Activated T-cell treated with anti-CD3 and anti-CD28 coated beads for 4 hours (primary cell): ENCODE results near the gene GSKIP.
"Not testable (repeated sequence)": the region's sequence is repeated elsewhere in the genome, so short reads cannot be mapped to it uniquely, and the experiment has no call there.

Experiments
- DNase-seq: peaks from one replicate; pipeline ENCODE4 v3.0.0-alpha.2; 2020

GSKIP gene

GRCh38 chr14:96362965-96363750, at the start of gene GSKIP, which contains the start of gene ATG2B:
Gene GSKIP, plus strand, starts transcription at chr14:96363526. Its CDS starts 18,722 bp downstream, at chr14:96382248.
Gene ATG2B, minus strand, starts transcription at chr14:96363341. Its CDS starts 365 bp downstream, at chr14:96362976.
- peak; percentile 97 for DNase-seq

- DNase-seq: no peak
Observed at GRCh38 chr14:96316087-96316486, 47.2 kb upstream of the GSKIP start.

DNA sequence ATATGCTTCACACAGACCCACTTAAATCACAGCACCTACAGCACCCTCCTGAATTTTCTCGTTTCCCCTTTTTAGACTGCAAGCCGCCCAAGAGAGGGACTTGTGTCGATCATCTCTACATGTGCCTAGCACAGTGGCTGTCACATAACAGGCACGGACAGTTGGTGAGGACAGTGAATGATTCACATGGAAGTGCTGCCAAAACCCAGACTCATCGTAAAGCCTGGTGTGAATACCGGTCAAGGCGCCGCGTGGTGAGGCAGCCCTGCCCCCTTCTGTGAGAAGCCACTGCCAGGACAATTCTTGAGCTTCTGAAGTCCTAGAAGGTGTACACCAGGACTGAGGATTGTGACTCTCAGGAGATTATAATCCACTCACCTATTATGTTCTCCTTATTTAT, 44.5 kb upstream of the GSKIP start:
- DNase-seq: no peak

DNA sequence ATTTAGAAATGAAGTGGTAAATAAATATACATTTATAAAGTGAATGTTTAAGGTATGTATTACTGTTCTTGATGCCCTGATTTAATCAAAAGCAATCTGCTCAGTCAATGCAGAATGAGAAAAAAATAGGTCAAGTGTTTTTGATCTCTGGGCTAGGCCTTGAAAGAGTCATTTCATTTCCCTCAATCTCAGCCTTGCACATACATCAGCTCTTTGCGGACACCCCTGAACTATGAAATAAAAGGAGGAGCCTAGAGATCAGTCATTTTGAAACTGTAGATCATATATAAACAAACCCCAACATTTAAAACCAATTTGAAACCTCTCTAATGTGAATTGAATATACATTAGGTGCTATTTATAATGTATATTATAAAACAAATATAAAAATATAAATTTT, 42.7 kb upstream of the GSKIP start:
- no peak for DNase-seq

- no peak for DNase-seq
Observed at GRCh38 chr14:96324219-96324618, 39.1 kb upstream of the GSKIP start.

DNA sequence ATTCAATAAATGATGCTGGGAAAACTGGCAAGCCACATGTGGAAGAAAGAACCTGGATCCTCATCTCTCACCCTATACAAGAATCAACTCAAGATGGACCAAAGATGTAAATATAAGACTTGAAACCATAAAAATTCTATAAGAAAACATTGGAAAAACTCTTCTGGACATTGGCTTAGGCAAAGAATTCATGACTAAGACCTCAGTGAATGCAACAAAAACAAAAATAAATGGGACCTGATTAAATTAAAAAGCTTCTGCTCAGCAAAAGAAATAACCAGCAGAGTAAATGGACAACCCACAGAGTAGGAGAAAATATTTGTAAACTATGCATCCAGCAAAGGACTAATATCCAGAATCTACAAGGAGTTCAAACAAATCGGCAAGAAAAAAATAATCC, 24.8 kb upstream of the GSKIP start:
- DNase-seq: no peak

- no peak for DNase-seq
Observed at GRCh38 chr14:96341323-96341722, 22.0 kb upstream of the GSKIP start.

- no peak for DNase-seq
Observed at GRCh38 chr14:96345669-96346068, 17.7 kb upstream of the GSKIP start.

DNA sequence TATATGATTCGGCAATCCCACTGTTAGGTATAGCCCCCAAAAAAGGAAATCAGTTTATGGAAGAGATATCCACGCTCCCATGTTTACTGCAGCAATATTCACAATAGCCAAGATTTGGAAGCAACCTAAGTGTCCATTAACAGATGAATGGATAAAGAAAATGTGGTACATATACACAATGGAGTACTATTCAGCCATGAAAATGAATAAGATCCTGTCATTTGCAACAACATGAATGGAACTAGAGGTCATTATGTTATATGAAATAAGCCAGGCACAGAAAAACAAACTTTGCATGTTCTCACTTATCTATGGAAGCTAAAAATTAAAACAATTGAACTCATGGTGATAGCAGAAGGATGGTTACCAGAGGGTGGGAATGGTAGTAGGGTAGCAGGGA, 15.4 kb upstream of the GSKIP start:
- DNase-seq: not testable (repeated sequence)

DNA sequence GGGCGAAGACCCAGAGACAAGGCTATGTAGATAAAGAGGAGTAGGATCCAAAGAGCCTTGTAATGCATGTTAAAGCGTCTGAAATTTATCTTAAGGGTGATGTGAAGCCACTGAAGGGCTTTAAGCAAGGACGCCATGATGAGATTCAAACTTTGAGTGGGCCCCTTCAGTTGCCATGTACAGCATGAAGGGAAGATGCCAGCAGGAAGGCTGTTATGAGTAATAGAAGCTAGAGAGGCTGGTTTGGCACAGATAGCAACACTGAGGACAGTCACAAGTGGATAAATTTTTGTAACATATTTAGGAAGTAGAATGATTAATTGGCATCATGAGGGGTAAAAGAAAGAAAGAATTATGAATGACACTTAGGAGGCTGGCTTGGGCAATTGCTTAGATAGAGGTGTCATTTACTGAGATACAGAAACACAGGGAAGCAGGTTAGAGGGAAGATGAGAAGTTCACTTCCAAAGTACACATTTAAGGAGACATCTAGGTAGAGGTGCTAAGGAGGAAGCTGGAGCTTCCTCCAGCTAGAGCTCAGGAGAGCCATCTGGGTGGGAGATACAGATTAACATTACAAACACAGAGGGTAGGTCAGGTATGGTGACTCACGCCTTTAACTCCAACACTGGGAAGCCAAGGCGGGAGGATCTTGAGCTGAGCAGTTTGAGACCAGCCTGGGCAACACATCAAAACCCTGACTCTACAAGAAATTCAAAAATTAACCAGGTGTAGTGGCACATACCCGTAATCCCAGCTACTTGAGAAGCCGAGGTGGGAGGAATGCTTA, 13.8 kb upstream of the GSKIP start:
- DNase-seq: no peak

GRCh38 chr14:96351986-96352385, 11.3 kb upstream of the GSKIP start:
- DNase-seq: no peak

DNA sequence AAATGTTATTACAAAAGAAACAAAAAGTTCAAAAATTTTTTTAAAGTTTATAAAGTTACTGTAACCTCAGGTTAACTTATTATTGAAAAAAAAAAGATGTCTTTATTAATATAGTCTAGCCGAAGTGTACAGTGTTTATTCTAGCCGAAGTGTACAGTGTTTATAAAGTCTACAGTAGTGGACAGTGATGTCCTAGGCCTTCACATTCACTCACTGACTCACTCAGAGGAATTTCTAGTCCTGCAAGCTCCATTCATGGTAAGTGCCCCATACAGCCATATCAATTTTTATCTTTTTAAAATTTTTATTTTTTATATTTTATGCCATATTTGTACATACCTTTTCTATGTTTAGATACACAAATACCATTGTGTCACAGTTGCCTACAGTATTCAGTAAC, 10.6 kb upstream of the GSKIP start:
- no peak for DNase-seq

GRCh38 chr14:96354246-96354645, 9.1 kb upstream of the GSKIP start:
- DNase-seq: no peak

DNA sequence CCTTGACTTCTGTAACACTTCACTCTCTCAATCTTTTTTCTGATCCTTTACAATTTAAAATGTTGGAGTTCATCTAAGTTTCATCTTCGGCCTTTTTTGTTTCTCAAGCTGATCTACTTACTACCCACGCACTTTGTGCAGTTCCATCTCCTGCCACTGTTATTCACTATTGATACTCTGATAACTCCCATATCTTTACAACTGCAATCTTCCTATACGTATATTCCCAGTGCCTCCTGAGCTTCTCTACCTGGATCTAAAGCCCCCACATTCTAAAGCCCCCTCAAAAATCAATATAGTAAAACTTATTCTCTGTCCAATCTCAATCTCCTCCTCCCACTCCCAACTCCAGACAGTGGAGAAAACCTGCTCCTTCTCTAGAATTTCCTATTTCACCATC, 6.1 kb upstream of the GSKIP start:
- no peak for DNase-seq

- no peak for DNase-seq
Observed at GRCh38 chr14:96359959-96360358, 3.4 kb upstream of the GSKIP start.

GRCh38 chr14:96362071-96362964, 1.0 kb upstream of the GSKIP start:
- DNase-seq: peak; percentile 35

DNA sequence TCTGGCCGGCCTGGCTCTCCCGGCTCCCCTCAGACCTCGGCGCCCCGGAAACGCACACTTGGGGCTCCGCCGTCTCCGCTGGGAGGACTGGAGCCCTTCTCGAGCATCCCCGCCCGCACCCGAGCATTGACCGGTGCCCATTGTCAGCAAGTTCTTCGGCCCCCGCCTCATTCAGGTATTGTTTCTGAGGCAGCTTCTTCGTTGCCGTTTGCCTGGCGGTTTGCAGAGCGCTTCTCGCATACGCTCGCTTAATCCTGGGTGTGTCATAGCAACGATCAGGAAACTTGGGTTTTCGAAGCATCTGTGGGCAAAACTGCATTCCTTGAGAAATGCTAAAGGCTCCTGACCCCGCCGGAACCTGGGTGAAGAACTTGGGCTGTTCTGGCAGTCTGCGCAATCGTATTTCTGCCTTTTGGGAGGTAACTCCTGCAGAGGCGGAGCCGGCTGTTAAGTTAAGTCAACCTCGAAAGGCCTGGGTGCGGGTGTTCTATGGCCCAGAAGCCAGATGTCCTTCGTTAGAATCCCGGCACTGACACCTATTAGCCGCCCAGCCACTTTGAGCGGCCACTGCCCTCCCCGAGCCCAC, 518 bp downstream of the GSKIP start:
- DNase-seq: peak; percentile 24

GRCh38 chr14:96364962-96365361, 1.6 kb downstream of the GSKIP start:
- no peak for DNase-seq

GRCh38 chr14:96368534-96368933, 5.2 kb downstream of the GSKIP start:
- DNase-seq: no peak

DNA sequence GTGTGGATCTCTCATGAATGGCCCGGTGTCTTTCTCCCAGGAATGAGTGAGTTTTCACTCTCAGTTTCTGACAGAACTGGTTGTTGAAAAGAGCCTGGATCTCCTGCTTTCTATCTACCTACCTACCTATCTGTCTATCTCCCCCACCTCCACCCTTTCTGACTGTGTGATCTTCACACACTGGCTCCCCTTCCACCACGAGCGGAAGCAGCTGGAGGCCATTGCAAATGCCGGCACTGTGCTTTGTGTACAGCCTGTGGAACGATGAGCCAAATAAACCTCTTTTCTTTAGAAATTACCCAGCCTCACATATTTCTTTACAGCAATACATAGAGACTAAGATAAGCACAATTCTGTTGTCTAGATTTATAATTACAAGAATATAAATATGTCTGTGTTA, 7.2 kb downstream of the GSKIP start:
- no peak for DNase-seq

- no peak for DNase-seq
Observed at GRCh38 chr14:96373538-96373937, 10.2 kb downstream of the GSKIP start.

DNA sequence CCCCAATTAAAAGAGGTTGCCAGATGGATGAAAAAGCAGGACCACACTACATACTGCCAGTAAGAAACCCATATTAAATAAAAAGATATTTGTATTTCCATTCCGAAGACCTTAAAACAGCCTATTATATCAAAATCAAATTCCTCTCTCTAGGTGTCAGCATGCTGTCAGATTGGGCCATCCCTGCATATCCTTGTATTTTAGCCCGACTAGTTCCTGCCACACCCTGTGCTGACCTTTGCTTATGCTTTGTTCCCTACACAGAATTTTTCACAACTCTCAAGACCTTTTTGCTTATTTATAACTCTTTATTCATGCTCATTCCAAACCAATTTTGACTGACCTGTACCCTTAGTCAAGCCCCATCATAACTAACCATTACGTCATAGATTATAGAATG, 12.8 kb downstream of the GSKIP start:
- no peak for DNase-seq

GRCh38 chr14:96380735-96381134, 17.4 kb downstream of the GSKIP start:
- DNase-seq: no peak
